Spleen (tissue), 13 donors: ENCODE results near the gene DAPK3. TPM values are rescaled to one million over a fixed set of nuclear protein-coding genes. Genes with fewer than 3 reads are reported as not detected.
A peak's percentile ranks its signal among the peaks of the same experiment; 100 is the strongest.

Experiments
- DNase-seq: peaks from one replicate; pipeline ENCODE4 v3.0.0-alpha.2; 2020
- H3K27ac ChIP-seq, 8 donors: fragments of 200-600 bp; sonication (generic) in 7 of 8; 1 replicate in 4 of 8; 2 replicates in 4 of 8; pipeline versions ENCODE4 v1.5.0 to v1.8.0; 2016 to 2021; ENCODE audit warnings: inconsistent platforms in 4 of 8, mild to moderate bottlenecking in 4 of 8, moderate library complexity in 1 of 8
- H3K27me3 ChIP-seq, 7 donors: fragments of 200-600 bp; sonication (generic) in 6 of 7; replicated peaks in 1 of 7; 1 replicate in 4 of 7; 2 replicates in 3 of 7; pipeline versions ENCODE4 v1.5.0 to v1.8.0; 2016 to 2021; ENCODE audit warnings: inconsistent platforms in 3 of 7, mild to moderate bottlenecking in 1 of 7
- H3K36me3 ChIP-seq, 6 donors: fragments of 200-600 bp; sonication (generic) in 5 of 6; 1 replicate in 4 of 6; 2 replicates in 2 of 6; pipeline versions ENCODE4 v1.5.0 to v1.8.0; 2016 to 2021; ENCODE audit warnings: inconsistent platforms in 2 of 6
- H3K4me1 ChIP-seq, 6 donors: fragments of 200-600 bp; sonication (generic) in 5 of 6; 1 replicate in 3 of 6; 2 replicates in 3 of 6; pipeline versions ENCODE4 v1.5.0 to v1.8.0; 2016 to 2021; ENCODE audit warnings: inconsistent platforms in 3 of 6
- H3K4me3 ChIP-seq, 8 donors: fragments of 200-600 bp; sonication (generic) in 7 of 8; 1 replicate in 4 of 8; 2 replicates in 4 of 8; pipeline versions ENCODE4 v1.5.0 to v1.8.0; 2016 to 2021; ENCODE audit warnings: inconsistent platforms in 4 of 8, mild to moderate bottlenecking in 4 of 8, moderate library complexity in 2 of 8
- H3K9me3 ChIP-seq, 8 donors: fragments of 200-600 bp; sonication (generic) in 7 of 8; 1 replicate in 4 of 8; 2 replicates in 4 of 8; pipeline versions ENCODE4 v1.5.0 to v1.8.0; 2016 to 2021; ENCODE audit warnings: inconsistent platforms in 4 of 8
- POLR2A ChIP-seq, 3 donors: fragments of 450-650 bp; IDR thresholded peaks; one replicate each; pipeline ENCODE4 v1.5.1; 2017; ENCODE audit warnings: antibody characterized with exemption in 3 of 3, mild to moderate bottlenecking in 1 of 3
- POLR2AphosphoS5 ChIP-seq, 3 donors: sonication (generic); formaldehyde crosslinking; IDR thresholded peaks; one replicate each; pipeline ENCODE4 v1.5.1; 2017; ENCODE audit warnings: antibody characterized with exemption in 3 of 3
- WGBS, 5 donors: extraction: QIAGEN DNeasy Blood & Tissue Kit in 3 of 5; methylation state at CpG; one replicate each; pipeline versions ENCODE4 v1.1.5 to v1.1.7; 2013 to 2018; 5-methylcytosine and 5-hydroxymethylcytosine counted together
- intact Hi-C: fragments of 100-400 bp; cut with DNase I; formaldehyde crosslinking; loops from one replicate; pipeline ENCODE4 v1.15.0; 2023; ENCODE audit warnings: low total_unique reads
- long read RNA-seq, 2 donors: transcript quantifications; one replicate each; lab custom pipeline, GENCODE V29; 2026
- polyA plus RNA-seq, 3 donors: library from polyadenylated mRNA; stranded (reverse); fragments of 200-250 nt; gene quantifications; one replicate each; pipeline ENCODE4 v1.2.1, GENCODE V29; 2013
- total RNA-seq, 7 donors: library from RNA; depleted of rRNA in 3 of 7; stranded (reverse); fragments of >200 nt in 3 of 7; fragmentation: NEBNext Ultra II Directional in 4 of 7; extraction: Animal tissue kit (Norgen Biotek cat#: 25700) in 4 of 7; gene quantifications; one replicate each; pipeline versions ENCODE4 v1.1.0 to v1.2.1, GENCODE V29; 2016 to 2021
- TF ChIP-seq, protein P1 (sequence below), 11 experiments: fragments of 200-600 bp in 7 of 11; fragments of 450-650 bp in 4 of 11; sonication (generic) in 4 of 11; IDR thresholded peaks in 8 of 11; conservative IDR thresholded peaks in 3 of 11; 1 replicate in 7 of 11; 2 replicates in 4 of 11; pipeline versions ENCODE4 v1.4.0 to v1.8.0; 2016 to 2021; ENCODE audit warnings: antibody characterized with exemption in 11 of 11, inconsistent platforms in 4 of 11, mild to moderate bottlenecking in 1 of 11
- donor health status: healthy with polysubstance abuse.
- donor health status: DM: no; HTN: no; CAD: no; lungs with moderate emphysema.
- donor health status: DM: no; HTN: no; CAD: no.
- donor health status: Bipolar disorder and iron deficiency.
- donor health status: healthy.
- donor health status: DM: no; HTN: no; CAD: no.
- donor health status: DM: yes; HTN: yes; CAD: no.

Gene DAPK3
- total RNA-seq = 10 to 100 TPM; 37.1 to 49.3 (median 46.7) TPM
- polyA plus RNA-seq = 10 to 100 TPM; 26.5 to 68.8 (median 30.8) TPM
- long read RNA-seq, donor 1, partial matches to known transcripts = 0 of 13 reads
- long read RNA-seq, donor 1, other reads (novel, unspliced or antisense) = 6 of 13 reads
- long read RNA-seq, donor 2, partial matches to known transcripts = 0 of 2 reads
- long read RNA-seq, donor 2, other reads (novel, unspliced or antisense) = 0 of 2 reads

DNA sequence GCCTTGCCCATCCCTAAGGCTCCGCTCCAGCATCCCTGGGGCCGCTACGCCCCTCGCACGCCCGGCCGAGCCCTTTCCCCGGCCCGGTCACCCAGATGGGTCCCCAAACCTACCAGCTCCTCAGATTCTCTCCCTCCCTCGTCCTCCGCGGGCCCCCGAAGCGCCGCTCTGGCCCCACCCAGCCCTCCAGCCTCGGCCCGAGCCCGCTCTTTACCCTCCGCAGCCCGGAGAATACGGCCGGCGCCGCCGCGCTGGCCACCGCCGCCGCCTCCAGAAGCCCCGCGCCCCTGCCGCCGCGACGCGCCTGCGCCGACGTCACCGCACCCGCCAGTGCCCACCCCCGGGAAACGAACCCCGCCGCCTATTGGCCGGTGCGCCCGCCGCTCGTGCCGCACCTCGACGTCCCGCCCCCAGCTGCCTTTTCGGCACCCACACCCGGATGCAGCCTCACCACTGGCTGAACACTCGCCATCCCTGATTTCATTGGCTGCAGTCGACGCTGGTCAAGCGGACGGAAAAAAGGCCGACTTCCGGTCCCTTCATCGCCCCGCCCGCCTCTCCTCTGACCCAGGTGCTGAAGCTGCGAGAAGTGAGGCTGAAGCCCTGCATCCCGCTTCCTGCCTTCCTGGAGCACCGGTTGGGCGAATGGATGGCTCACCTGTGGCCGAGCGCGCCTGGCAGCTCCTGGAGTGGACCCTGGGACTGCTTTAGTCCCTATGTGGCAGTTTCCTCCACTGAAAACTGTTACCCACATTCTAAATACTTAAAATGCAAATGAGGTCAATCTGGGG lies at the start of gene DAPK3:
Gene DAPK3, minus strand, starts transcription at position 292 of the 791 bp plus-strand sequence. CDS start 1,364 bp downstream, outside the sequence.
- TF ChIP-seq POLR2A (IDR thresholded peaks at IDR 0.05) (peak in 2 of 3 donors; percentile 58 to 70), POLR2AphosphoS5 (IDR thresholded peaks at IDR 0.05) (peak; percentile 87 to 91 (median 88))
- TF ChIP-seq, protein P1, sequence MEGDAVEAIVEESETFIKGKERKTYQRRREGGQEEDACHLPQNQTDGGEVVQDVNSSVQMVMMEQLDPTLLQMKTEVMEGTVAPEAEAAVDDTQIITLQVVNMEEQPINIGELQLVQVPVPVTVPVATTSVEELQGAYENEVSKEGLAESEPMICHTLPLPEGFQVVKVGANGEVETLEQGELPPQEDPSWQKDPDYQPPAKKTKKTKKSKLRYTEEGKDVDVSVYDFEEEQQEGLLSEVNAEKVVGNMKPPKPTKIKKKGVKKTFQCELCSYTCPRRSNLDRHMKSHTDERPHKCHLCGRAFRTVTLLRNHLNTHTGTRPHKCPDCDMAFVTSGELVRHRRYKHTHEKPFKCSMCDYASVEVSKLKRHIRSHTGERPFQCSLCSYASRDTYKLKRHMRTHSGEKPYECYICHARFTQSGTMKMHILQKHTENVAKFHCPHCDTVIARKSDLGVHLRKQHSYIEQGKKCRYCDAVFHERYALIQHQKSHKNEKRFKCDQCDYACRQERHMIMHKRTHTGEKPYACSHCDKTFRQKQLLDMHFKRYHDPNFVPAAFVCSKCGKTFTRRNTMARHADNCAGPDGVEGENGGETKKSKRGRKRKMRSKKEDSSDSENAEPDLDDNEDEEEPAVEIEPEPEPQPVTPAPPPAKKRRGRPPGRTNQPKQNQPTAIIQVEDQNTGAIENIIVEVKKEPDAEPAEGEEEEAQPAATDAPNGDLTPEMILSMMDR (IDR thresholded peaks at IDR 0.05 in 8 of 11, conservative IDR thresholded peaks at IDR 0.05 in 3 of 11) = peak in 7 of 11 experiments; percentile 22 to 54 (median 33)
- peak; percentile 98 for DNase-seq
- H3K9me3 ChIP-seq = no peaks in the 10 kb centered on the region
- H3K36me3 ChIP-seq = peaks cover 0 to 57% (median 34%) of the 10 kb centered on the region in 6 donors
- peak within 1 kb of the TSS; percentile 69 to 91 (median 78) for H3K4me3 ChIP-seq
- peaks cover 23 to 63% (median 45%) of the 10 kb centered on the region in 6 donors for H3K4me1 ChIP-seq
- no peaks in the 10 kb centered on the region for H3K27me3 ChIP-seq
- 0 to 1% (median 1%) methylated on average over 27 to 73 of the region's 73 CpGs for WGBS, 5 donors
- H3K27ac ChIP-seq = peak within 1 kb of the TSS; percentile 82 to 95 (median 91)
- intact Hi-C loops = no loop called here

DNA sequence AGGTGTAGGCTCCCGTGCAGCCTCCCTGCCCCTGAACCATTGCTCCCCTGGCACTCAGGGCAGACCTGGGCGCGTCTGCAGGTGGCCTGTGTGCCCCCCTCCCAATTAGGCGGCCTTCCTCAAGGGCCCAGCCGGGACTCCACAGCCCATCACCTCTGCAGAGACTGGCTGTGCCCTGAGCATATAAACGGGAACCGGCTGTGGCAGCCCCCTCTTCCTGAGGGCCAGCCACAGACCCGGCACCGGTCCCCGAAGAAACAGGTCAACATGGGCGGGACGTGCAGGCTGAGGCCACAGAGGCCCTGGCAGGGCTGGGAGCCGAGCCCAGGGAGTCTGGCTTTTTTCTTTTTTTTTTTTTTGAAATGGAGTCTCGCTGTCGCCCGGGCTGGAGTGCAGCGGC lies 48.7 kb upstream of the DAPK3 start:
- intact Hi-C loops = no loop called here
- WGBS, 5 donors = 22 to 75% (median 61%) methylated on average over 10 to 17 of the region's 17 CpGs
- Histone ChIP-seq H3K4me3 (no peak overlapping the region), H3K9me3 (peaks cover 0 to 9% (median 0%) of the 10 kb centered on the region in 8 donors), H3K36me3 (peaks cover 0 to 94% (median 33%) of the 10 kb centered on the region in 6 donors), H3K27me3 (no peaks in the 10 kb centered on the region), H3K4me1 (peaks cover 0 to 80% (median 39%) of the 10 kb centered on the region in 6 donors), H3K27ac (no peak overlapping the region)
- no peak for DNase-seq
- TF ChIP-seq POLR2AphosphoS5 (IDR thresholded peaks at IDR 0.05) (peak in 1 of 3 donors; percentile 41), POLR2A (IDR thresholded peaks at IDR 0.05) (no peak)
- TF ChIP-seq, protein P1 (IDR thresholded peaks at IDR 0.05 in 8 of 11, conservative IDR thresholded peaks at IDR 0.05 in 3 of 11) = no peak

DNA sequence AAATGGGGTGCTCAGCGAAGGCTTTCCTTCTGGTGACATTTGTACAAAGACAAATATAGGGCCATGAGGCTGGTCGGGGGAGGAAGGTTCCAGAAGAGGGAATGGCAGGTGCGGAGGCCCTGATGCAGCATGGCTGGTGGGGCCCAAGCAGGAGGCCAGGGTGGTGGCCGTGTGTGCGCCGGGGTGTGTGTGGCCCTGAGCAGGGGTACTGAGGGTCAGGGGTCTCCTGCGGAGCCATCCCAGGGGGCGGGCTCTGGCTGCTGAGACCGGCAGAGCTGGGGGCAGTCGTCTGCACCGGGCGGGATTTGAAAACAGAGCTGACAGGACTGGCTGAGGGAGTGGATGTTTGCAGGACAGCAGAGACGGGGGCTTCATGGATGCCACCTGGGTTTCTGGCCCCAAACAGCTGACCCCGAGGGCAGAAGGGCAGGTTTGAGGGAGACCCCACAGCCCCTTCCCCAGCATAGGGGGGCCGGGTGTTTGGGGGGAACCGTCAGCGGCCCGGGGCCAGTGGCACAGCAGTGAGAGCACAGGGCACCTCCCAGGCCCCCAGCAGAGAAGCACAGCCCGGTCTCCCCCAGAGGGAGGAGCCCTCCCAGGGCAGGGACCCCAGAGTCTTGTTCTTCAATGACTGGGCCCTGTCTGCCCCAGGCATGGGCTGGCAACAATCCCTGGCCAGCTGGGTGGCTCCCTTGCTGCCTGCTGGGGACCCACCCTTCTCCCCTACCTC lies 48.0 kb upstream of the DAPK3 start:
- H3K36me3 ChIP-seq = peaks cover 0 to 94% (median 33%) of the 10 kb centered on the region in 6 donors
- 88 to 97% (median 92%) methylated on average over 14 to 19 of the region's 19 CpGs for WGBS, 5 donors
- TF ChIP-seq POLR2AphosphoS5 (IDR thresholded peaks at IDR 0.05) = no peak
- no peak for TF ChIP-seq POLR2A (IDR thresholded peaks at IDR 0.05)
- TF ChIP-seq, protein P1 (IDR thresholded peaks at IDR 0.05 in 8 of 11, conservative IDR thresholded peaks at IDR 0.05 in 3 of 11) = no peak
- H3K4me1 ChIP-seq = peaks cover 0 to 81% (median 44%) of the 10 kb centered on the region in 6 donors
- H3K4me3 ChIP-seq = no peak overlapping the region
- DNase-seq = no peak
- intact Hi-C loops = no loop called here
- H3K27ac ChIP-seq = no peak overlapping the region
- no peaks in the 10 kb centered on the region for H3K27me3 ChIP-seq
- H3K9me3 ChIP-seq = peaks cover 0 to 9% (median 0%) of the 10 kb centered on the region in 8 donors
